RWPE1 (cell line): ENCODE measurements around the gene KDM2B.
"Not testable (repeated sequence)": the region's sequence is repeated elsewhere in the genome, so short reads cannot be mapped to it uniquely, and the experiment has no call there.

Experiments
- CTCF ChIA-PET: fragments of 350-600 bp; sonication (Branson Sonifier 250); formaldehyde crosslinking; extraction: SDS; loops from one replicate; lab custom pipeline; 2021; lab: Yijun Ruan, JAX
- POLR2A ChIA-PET: fragments of 400-600 bp; formaldehyde crosslinking; extraction: SDS; loops from one replicate; lab custom pipeline; 2020; ENCODE audit warnings: antibody characterized with exemption; ENCODE audit not compliant: low non-redundant PET; lab: Yijun Ruan, JAX
- DNase-seq: peaks from one replicate; pipeline ENCODE4 v3.0.0; 2012; ENCODE audit warnings: low spot score
- H3K27ac ChIP-seq: fragments of 450-650 bp; 2 replicates; pipeline ENCODE4 v1.5.1; 2017
- CTCF ChIP-seq: fragments of 450-650 bp; conservative IDR thresholded peaks from 2 replicates; pipeline ENCODE4 v1.5.1; 2017; ENCODE audit warnings: low read depth, mild to moderate bottlenecking

KDM2B gene

GRCh38 chr12:121490401-121491281 is 90.2 kb downstream of the KDM2B start:
- no peak overlapping the region for H3K27ac ChIP-seq
- POLR2A ChIA-PET: no interaction called here
- no peak for DNase-seq
- TF ChIP-seq CTCF: no peak
- CTCF ChIA-PET: interaction anchor here (1.2 kb wide), 1 partner anchor 9 kb away, joined by 3 read pairs; no protein-coding TSS in a partner anchor

GRCh38 chr12:121489874-121490273 is 90.9 kb downstream of the KDM2B start:
- no peak for DNase-seq
- no peak for TF ChIP-seq CTCF
- H3K27ac ChIP-seq: no peak overlapping the region
- POLR2A ChIA-PET: no interaction called here
- CTCF ChIA-PET: interaction anchor here (1.2 kb wide), 1 partner anchor 9 kb away, joined by 3 read pairs; no protein-coding TSS in a partner anchor

GRCh38 chr12:121484967-121485366 is 95.9 kb downstream of the KDM2B start:
- TF ChIP-seq CTCF: no peak
- ChIA-PET POLR2A (no interaction called here), CTCF (interaction anchor here (0.6 kb wide), 1 partner anchor 80 kb away, joined by 3 read pairs; no protein-coding TSS in a partner anchor)
- no peak for DNase-seq
- no peak overlapping the region for H3K27ac ChIP-seq

- H3K27ac ChIP-seq, POLR2A ChIA-PET, DNase-seq: not testable (repeated sequence)
- CTCF ChIA-PET: interaction anchor here (0.6 kb wide), 1 partner anchor 81 kb away, joined by 3 read pairs; no protein-coding TSS in a partner anchor
Observed at GRCh38 chr12:121484564-121484963, 96.3 kb downstream of the KDM2B start.

- no peak overlapping the region for H3K27ac ChIP-seq
- ChIA-PET CTCF (no interaction called here), POLR2A (no interaction called here)
- no peak for DNase-seq
- TF ChIP-seq CTCF: no peak
Observed at GRCh38 chr12:121483949-121484348, 96.9 kb downstream of the KDM2B start.

GRCh38 chr12:121476477-121476876 is 104.3 kb downstream of the KDM2B start:
- H3K27ac ChIP-seq: no peak overlapping the region
- DNase-seq: no peak
- POLR2A ChIA-PET: no interaction called here
- no peak for TF ChIP-seq CTCF
- CTCF ChIA-PET: interaction anchor here (0.6 kb wide), 2 partner anchors 9 to 24 kb away, joined by 3 to 4 read pairs; no protein-coding TSS in a partner anchor
